GM12892 (cell line): ENCODE measurements around the gene VCL.
"Not testable (repeated sequence)": the region's sequence is repeated elsewhere in the genome, so short reads cannot be mapped to it uniquely, and the experiment has no call there.

ENCODE experiments used
- POLR2A ChIP-seq: IDR thresholded peaks from 2 replicates; pipeline ENCODE4 v1.6.1; 2011; ENCODE audit warnings: low read depth, low read length, control low read depth
- POLR2AphosphoS5 ChIP-seq: IDR thresholded peaks from 2 replicates; pipeline ENCODE4 v1.6.1; 2011; ENCODE audit warnings: low read depth, low read length, control low read depth
- TAF1 ChIP-seq: IDR thresholded peaks from 2 replicates; pipeline ENCODE4 v1.6.1; 2011; ENCODE audit warnings: low read depth, mild to moderate bottlenecking, control low read depth, low read length, borderline replicate concordance

DNA sequence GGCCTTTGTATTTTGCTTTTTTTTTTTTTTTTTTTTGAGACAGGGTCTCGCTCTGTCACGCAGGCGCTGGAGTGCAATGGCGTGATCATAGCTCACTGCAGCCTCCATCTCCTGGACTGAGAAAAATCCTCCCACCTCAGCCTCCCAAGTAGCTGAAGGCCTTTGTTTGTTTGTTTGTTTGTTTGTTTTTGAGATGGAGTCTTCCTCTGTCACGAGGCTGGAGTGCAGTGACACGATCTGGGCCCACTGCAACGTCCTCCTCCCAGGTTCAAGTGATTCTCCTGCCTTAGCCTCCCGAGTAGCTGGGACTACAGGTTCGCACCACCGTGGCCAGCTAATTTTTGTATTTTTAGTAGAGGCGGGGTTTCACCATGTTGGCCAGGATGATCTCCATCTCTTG is 2.3 kb downstream of the VCL start:
- not testable (repeated sequence) for TF ChIP-seq TAF1, POLR2A, POLR2AphosphoS5
